HFFc6 (cell line): Measurements from ENCODE around the gene RND2. TPM values are rescaled to one million over a fixed set of nuclear protein-coding genes. Genes with fewer than 3 reads are reported as not detected.
"Not testable (repeated sequence)": the region's sequence is repeated elsewhere in the genome, so short reads cannot be mapped to it uniquely, and the experiment has no call there.

Source experiments
- DNase-seq: peaks from one replicate; pipeline ENCODE4 v3.0.0-alpha.2; 2018
- H3K27ac Mint-ChIP-seq: 2 replicates; pipeline ENCODE4 v1.8.0; 2020; ENCODE audit warnings: mild to moderate bottlenecking, mixed read lengths
- H3K27me3 Mint-ChIP-seq: 2 replicates; pipeline ENCODE4 v1.8.0; 2021; ENCODE audit warnings: mild to moderate bottlenecking, moderate library complexity, mixed read lengths; ENCODE audit not compliant: insufficient read depth
- H3K36me3 Mint-ChIP-seq: 2 replicates; pipeline ENCODE4 v1.8.0; 2021; ENCODE audit warnings: low read depth, mixed read lengths
- H3K4me1 Mint-ChIP-seq: 2 replicates; pipeline ENCODE4 v1.8.0; 2020; ENCODE audit warnings: low read depth, mixed read lengths
- H3K4me3 Mint-ChIP-seq: 2 replicates; pipeline ENCODE4 v1.8.0; 2020; ENCODE audit warnings: mild to moderate bottlenecking, moderate library complexity, mixed read lengths
- H3K9me3 Mint-ChIP-seq: 2 replicates; pipeline ENCODE4 v1.8.0; 2020; ENCODE audit warnings: mild to moderate bottlenecking, mixed read lengths
- CTCF ChIP-seq: fragments of 200-600 bp; sonication (generic); IDR thresholded peaks from 2 replicates; pipeline ENCODE4 v1.5.0; 2021; ENCODE audit warnings: antibody characterized with exemption, mild to moderate bottlenecking
- total RNA-seq, 6 experiments: library from RNA; stranded (reverse); fragmentation: NEBNext Ultra II Directional; extraction: Animal tissue kit (Norgen Biotek cat#: 25700); gene quantifications; 2 replicates in 1 of 6; 3 replicates in 5 of 6; pipeline ENCODE4 v1.2.3, GENCODE V29; 2021

RND2 gene
- total RNA-seq, 6 experiments from 2014 or later, result 0.14 to 0.43 (median 0.37) TPM

GRCh38 chr17:42999003-42999525, 26.0 kb upstream of the RND2 start:
- TF ChIP-seq CTCF, result no peak
- no peaks in the 10 kb centered on the region for H3K9me3 Mint-ChIP-seq
- no peaks in the 10 kb centered on the region; the same call in 1 of the 2 replicates for H3K27me3 Mint-ChIP-seq
- peaks cover 52% of the 10 kb centered on the region for H3K36me3 Mint-ChIP-seq
- H3K4me3 Mint-ChIP-seq, result peak overlapping the region; percentile 99
- no peak for DNase-seq
- peak overlapping the region; percentile 100 for H3K27ac Mint-ChIP-seq
- H3K4me1 Mint-ChIP-seq, result peaks cover 46% of the 10 kb centered on the region

DNA sequence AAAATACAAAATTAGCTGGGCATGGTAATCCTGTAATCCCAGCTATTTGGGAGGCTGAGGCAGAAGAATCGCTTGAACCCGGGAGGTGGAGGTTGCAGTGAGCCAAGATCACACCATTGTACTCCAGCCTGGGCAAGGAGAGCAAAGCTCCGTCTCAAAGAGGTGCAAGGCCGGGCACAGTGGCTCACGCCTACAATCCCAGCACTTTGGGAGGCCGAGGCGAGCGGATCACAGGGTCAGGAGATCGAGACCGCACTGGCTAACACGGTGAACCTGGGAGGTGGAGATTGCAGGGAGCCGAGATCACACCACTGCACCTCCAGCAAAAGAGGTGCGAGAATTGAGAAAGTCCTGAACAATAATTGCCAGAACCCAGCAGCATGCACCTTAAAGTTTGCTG, 24.1 kb upstream of the RND2 start:
- H3K4me1 Mint-ChIP-seq, result peaks cover 54% of the 10 kb centered on the region
- peaks cover 47% of the 10 kb centered on the region for H3K36me3 Mint-ChIP-seq
- H3K27me3 Mint-ChIP-seq, H3K9me3 Mint-ChIP-seq, DNase-seq: not testable (repeated sequence)
- peak overlapping the region; percentile 49 for H3K27ac Mint-ChIP-seq
- H3K4me3 Mint-ChIP-seq, result peak overlapping the region; percentile 32; the same call in 1 of the 2 replicates

DNA sequence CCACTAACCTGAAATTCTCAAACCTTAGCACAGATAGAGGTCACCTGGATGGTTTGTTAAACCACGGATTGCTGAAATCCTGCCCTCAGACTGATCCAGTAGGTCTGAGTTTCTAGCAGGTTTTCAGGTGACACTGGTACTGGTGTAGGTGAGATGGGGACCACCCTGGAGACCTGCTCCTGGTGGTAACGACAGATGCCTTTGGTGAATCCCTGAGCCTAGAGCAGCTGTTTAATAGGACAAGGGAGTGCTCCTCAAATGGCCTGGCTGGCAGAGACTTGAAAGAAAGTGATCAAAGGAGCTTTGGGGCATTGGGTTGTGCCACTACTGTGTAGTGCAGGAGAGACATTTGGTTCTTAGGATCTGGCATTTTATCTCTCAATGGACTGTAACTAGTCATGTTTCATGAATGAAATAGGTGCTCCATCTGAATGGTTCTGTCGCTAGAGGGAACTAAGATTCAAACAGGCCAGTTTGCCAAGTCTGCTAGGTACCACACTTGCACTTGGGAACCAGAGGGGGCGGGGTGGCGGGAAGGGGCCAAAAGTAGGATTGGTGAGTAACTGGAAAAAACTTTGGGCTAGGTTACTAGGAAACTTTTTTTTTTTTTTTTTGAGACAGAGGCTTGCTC, 21.4 kb upstream of the RND2 start:
- H3K36me3 Mint-ChIP-seq, result peaks cover 43% of the 10 kb centered on the region
- no peak for DNase-seq
- peak overlapping the region; percentile 73 for H3K27ac Mint-ChIP-seq
- TF ChIP-seq CTCF, result peak; percentile 27; the same call in 1 of the 2 replicates
- no peaks in the 10 kb centered on the region for H3K9me3 Mint-ChIP-seq
- H3K27me3 Mint-ChIP-seq, result peaks cover 4% of the 10 kb centered on the region; the same call in 1 of the 2 replicates
- no peak overlapping the region; the same call in 1 of the 2 replicates for H3K4me3 Mint-ChIP-seq
- H3K4me1 Mint-ChIP-seq, result peaks cover 53% of the 10 kb centered on the region

DNA sequence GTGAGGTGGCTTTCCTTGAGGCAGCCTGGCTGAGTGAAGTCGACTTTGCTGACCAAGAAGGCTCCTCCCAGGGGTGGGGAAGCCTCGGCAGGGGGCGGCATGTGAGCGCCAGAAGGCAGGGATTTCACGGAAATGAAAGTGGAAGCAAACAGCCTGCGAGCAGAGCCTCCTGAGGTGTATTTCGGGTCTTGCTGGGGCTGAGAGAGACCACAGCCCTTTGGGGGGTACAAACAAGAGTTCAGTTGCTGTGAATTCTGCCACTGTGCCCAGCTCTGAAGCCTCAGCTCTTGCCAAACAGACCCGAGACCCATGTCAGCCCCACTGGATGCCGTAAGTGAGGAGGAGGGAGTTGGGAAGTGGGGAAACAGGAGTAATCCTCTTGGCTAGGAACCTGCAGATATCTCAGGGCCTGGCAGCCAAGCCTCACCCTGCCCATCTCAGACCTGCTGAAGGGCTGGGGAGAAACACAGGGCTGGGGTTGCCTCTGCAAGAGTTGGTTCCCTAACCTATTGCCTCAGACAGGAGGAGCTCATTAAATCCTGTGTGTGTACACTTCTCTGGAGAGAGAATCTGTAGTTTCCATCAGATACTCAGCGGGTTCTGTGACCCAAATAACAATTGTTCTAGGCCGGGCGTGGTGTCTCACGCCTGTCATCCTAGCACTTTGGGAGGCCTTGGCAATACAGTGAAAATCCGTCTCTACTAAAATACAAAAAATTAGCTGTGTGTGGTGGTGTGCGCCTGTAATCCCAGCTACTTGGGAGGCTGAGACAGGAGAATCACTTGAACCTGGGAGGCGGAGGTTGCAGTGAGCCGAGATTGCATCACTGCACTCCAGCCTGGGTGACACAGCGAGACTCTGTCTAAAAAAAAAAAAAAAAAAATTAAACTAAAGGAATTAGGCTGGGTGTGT, 18.1 kb upstream of the RND2 start, which contains the start of gene IFI35:
Gene IFI35, plus strand, starts transcription at position 146 of the 913 bp plus-strand sequence. Its CDS starts 164 bp downstream, at position 310.
- DNase-seq, result peak; percentile 80
- H3K27me3 Mint-ChIP-seq, result peaks cover 4% of the 10 kb centered on the region
- H3K9me3 Mint-ChIP-seq, result no peaks in the 10 kb centered on the region
- TF ChIP-seq CTCF, result peak; percentile 64
- H3K36me3 Mint-ChIP-seq, result peaks cover 26% of the 10 kb centered on the region
- peak within 1 kb of the TSS; percentile 99 for H3K27ac Mint-ChIP-seq
- peaks cover 46% of the 10 kb centered on the region for H3K4me1 Mint-ChIP-seq
- H3K4me3 Mint-ChIP-seq, result peak within 1 kb of the TSS; percentile 99

DNA sequence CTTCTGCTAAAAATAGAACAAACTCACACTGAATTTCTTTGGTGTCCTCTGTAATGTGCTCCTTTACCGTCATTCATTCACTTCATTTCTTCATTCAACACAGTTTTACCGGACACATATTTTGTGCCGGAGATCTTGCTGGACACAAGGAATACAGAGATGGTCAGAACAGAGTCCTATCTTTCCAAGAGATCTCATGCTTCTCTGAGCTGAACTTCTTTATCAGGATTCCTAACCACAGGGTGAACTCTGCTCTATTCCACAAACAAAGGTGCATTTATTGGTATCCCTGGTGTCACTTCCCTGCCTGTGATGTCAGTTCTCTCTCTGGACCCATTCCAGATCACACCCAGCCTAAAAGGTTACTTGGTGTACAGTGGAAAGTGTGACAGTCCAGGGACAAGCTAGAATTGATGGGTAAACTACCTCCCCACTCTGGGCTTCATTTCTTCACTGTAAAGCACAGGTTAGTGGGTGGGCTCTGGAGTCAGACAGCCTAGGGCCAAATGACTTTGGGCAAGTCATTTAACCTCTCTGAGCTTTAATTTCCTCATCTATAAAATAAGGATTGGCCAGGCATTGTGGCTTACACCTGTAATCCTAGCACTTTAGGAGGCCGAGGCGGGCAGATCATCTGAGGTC, 14.2 kb upstream of the RND2 start:
- H3K9me3 Mint-ChIP-seq, result no peaks in the 10 kb centered on the region
- H3K36me3 Mint-ChIP-seq, result no peaks in the 10 kb centered on the region; the same call in none of the 2 replicates
- H3K27ac Mint-ChIP-seq, result no peak overlapping the region; the same call in 1 of the 2 replicates
- H3K27me3 Mint-ChIP-seq, result peaks cover 4% of the 10 kb centered on the region
- no peak for TF ChIP-seq CTCF
- H3K4me3 Mint-ChIP-seq, result no peak overlapping the region
- H3K4me1 Mint-ChIP-seq, result peaks cover 35% of the 10 kb centered on the region
- DNase-seq, result no peak
